ENCODE data around the gene ZEB2. TPM values are rescaled to one million over a fixed set of nuclear protein-coding genes. Genes with fewer than 3 reads are reported as not detected.

Gene ZEB2
- total and polyA plus RNA-seq, 2 of the 8 experiments (the other 6 are each of a cell fraction or from before 2014, with no cell fraction given), result 0.38 TPM; not detected in 1

DNA sequence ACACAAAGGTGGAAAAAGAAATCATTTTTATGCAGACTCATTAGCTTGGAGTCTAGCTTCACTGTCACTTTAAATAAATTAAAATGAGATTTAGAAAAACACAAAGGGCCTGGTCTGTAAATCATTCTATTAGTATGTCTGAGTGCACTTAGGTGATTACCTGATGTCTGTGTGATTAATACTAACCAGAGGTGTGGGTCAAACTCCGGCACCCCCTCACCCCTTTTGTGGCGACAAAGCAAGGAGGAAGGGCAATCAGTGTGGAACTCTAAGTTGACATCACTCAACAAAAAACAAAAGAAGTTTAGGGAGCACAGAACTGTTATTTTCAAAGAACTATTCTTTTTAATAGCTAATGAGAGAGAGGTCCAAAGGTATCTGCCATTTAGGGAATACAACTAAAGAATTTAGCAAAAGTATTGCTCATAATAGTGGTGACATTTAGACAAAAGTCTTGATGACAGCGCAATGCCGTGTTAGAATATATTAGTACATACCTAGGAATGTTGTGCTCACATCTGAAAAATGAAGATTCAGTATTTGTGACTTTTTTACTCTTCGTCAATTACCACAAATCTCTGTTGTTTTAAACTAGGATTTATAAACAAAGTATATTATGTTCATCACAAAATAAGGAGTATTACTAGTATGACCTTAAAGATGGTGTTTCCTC, 66.3 kb downstream of the ZEB2 start:
- ChIA-PET POLR2A (ENCODE audit: partially characterized antibody) (no interaction called here), CTCF (ENCODE audit: partially characterized antibody) (interaction anchor here (0.6 to 5.1 kb wide), 2 partner anchors 10 to 22 kb away, joined by 4 to 34 read pairs; no protein-coding TSS in a partner anchor)
- Histone ChIP-seq H4K8ac (ENCODE audit: extremely low read depth, insufficient read depth, low read length) (no peak overlapping the region), H3K4me2 (ENCODE audit: insufficient read depth in 1 of 2, low read depth in 2 of 2, low read length in 2 of 2) (no peak overlapping the region; a peak in 1 of 4 replicates), H3K4me3 (ENCODE audit: extremely low read depth in 1 of 4, insufficient read depth in 2 of 4, low read depth in 3 of 4, low read length in 4 of 4) (no peak overlapping the region), H3K9me3 (ENCODE audit: insufficient read depth in 2 of 2, low read depth in 1 of 2, low read length in 1 of 2) (no peaks in the 10 kb centered on the region), H3K27me3 (replicated peaks in 1 of 4; ENCODE audit: control insufficient read depth in 3 of 4, extremely low read depth in 1 of 4, insufficient read depth in 3 of 4, low read length in 3 of 4) (no peaks in the 10 kb centered on the region; a peak in 2 of 7 replicates), H2BK5ac (ENCODE audit: low read depth, low read length) (no peak overlapping the region), H4K5ac (ENCODE audit: insufficient read length, low read depth, low read length) (no peak overlapping the region), H3K4me1 (replicated peaks in 1 of 4; ENCODE audit: control insufficient read depth in 3 of 4, insufficient read depth in 4 of 4, low read length in 3 of 4) (peaks cover 0 to 20% (median 8%) of the 10 kb centered on the region in 4 experiments; a peak in 6 of 7 replicates), H3K18ac (ENCODE audit: extremely low read depth, low read length) (no peak overlapping the region), H3K27ac (ENCODE audit: low read depth, low read length) (no peak overlapping the region), H3K36me3 (ENCODE audit: control insufficient read depth in 2 of 4, insufficient read depth in 4 of 4, low read length in 3 of 4) (no peaks in the 10 kb centered on the region), H2BK15ac (ENCODE audit: low read length) (no peak overlapping the region), H2BK120ac (replicated peaks; ENCODE audit: low read depth, low read length) (no peak overlapping the region), H4K20me1 (replicated peaks in 1 of 2; ENCODE audit: control insufficient read depth in 1 of 2, insufficient read depth in 2 of 2, low read length in 2 of 2) (no peaks in the 10 kb centered on the region), H3K9ac (replicated peaks in 1 of 4; ENCODE audit: extremely low read depth in 1 of 4, low read depth in 3 of 4, low read length in 3 of 4) (no peak overlapping the region), H3K79me1 (ENCODE audit: low read depth, low read length) (no peaks in the 10 kb centered on the region), H3K23ac (ENCODE audit: insufficient read length) (no peak overlapping the region), H4K91ac (replicated peaks; ENCODE audit: insufficient read length, low read length) (no peak overlapping the region), H3K23me2 (ENCODE audit: low read depth, low read length) (no peaks in the 10 kb centered on the region), H2BK12ac (ENCODE audit: low read depth, low read length) (no peak overlapping the region), H2AFZ (ENCODE audit: low read length) (no peak overlapping the region), H3K56ac (replicated peaks; ENCODE audit: insufficient read length, low read depth, low read length) (no peak overlapping the region), H3K79me2 (ENCODE audit: control insufficient read depth in 1 of 2, insufficient read depth in 2 of 2, low read length in 2 of 2) (no peaks in the 10 kb centered on the region), H3K4ac (replicated peaks; ENCODE audit: insufficient read length, low read depth, low read length) (no peak overlapping the region), H3K14ac (ENCODE audit: insufficient read length) (no peak overlapping the region), H2BK20ac (ENCODE audit: low read length) (no peak overlapping the region), H2AK5ac (ENCODE audit: low read depth, low read length) (no peak overlapping the region)
- WGBS, 2 experiments (ENCODE audit: extremely low coverage in 1 of 2, insufficient coverage in 1 of 2, insufficient read length in 1 of 2, insufficient replicate concordance in 2 of 2, low coverage in 1 of 2, low lambda C conversion rate in 2 of 2, missing lambda C conversion rate in 1 of 2), result 89% methylated on average over 5 of the region's 5 CpGs; no CpG with 5 or more reads in 1 of the 2 experiments
- DNase-seq (ENCODE audit: low read depth in 1 of 2, low spot score in 2 of 2) (no peak), FAIRE-seq (no peak)
- no peak for TF ChIP-seq NANOG (IDR thresholded peaks at IDR 0.05; ENCODE audit: insufficient read depth, low read depth, low read length, poor library complexity, severe bottlenecking)
- no peak for TF ChIP-seq GABPA (IDR thresholded peaks at IDR 0.05; ENCODE audit: borderline replicate concordance, insufficient read depth, low read length)
- no peak for TF ChIP-seq PHF8 (conservative IDR thresholded peaks at IDR 0.05; ENCODE audit: low read depth, low read length)
- no peak for TF ChIP-seq SIN3A (conservative IDR thresholded peaks at IDR 0.05 in 1 of 2, IDR thresholded peaks at IDR 0.05 in 1 of 2; ENCODE audit: low read depth in 1 of 2, low read length in 2 of 2)
- no peak for TF ChIP-seq POLR2AphosphoS5 (IDR thresholded peaks at IDR 0.05; ENCODE audit: low read depth, low read length)
- no peak for TF ChIP-seq KDM4A (IDR thresholded peaks at IDR 0.05; ENCODE audit: low read depth, low read length, severe bottlenecking)
- no peak for TF ChIP-seq JUND (IDR thresholded peaks at IDR 0.05; ENCODE audit: low read length)
- TF ChIP-seq KDM5A (IDR thresholded peaks at IDR 0.05; ENCODE audit: low read length), result no peak
- TF ChIP-seq RFX5 (IDR thresholded peaks at IDR 0.05; ENCODE audit: borderline replicate concordance, low read depth, low read length), result no peak
